ENCODE measurements around the gene GLIS1. TPM values are rescaled to one million over a fixed set of nuclear protein-coding genes. Genes with fewer than 3 reads are reported as not detected.

The GLIS1 gene
- total and polyA plus RNA-seq, 9 donors, result 0.04 to 0.42 (median 0.08) TPM; not detected in 3

DNA sequence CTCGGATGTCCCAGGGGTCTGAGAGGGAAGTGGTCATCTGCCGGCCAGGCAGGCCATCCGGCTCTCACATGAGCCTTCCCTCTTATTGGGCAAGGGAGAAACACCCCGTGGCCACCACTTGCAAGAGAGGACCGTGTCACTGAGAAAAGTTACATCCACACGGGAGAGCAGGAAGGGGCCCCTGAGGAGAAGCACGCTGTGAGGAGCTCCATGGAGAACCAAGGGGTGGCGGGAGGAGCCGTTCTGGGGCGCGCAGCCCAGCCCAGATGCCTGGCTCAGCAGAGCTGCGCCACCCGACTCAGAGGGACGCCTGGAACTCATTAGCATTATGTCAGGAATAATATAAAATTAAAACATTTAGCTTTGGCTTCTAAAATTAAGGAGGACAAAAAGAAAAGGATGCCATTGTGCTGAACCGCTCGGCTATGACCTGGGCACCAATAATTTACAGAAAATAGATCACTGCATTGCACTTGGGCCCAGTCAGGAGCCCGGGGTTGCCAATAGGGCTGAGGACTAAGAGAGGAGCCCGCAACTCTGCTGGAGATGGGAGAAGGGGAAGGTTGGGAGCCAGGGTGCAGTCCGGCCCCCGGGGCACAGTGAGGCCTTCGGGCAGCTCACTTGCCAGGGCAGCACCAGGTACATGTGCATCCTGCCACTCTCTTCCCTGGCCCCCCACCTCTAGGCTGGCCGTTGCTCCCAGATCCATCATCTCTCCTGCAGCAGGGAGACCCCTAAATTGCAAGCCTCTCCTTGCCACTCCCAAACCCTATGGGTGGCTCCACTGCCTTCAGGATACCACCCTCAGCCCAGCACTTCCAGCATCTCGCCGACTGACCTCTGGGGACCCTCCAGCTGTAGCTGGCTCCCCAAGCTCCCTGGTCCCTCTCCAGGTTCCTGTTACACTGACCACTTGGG is 194.9 kb downstream of the GLIS1 start:
- Histone ChIP-seq H3K27ac (ENCODE audit: low read length) (no peak overlapping the region), H3K4me1 (ENCODE audit: control insufficient read depth, insufficient read depth, low read length) (peaks cover 24% of the 10 kb centered on the region), H3K27me3 (ENCODE audit: control insufficient read depth, insufficient read depth, low read length) (peaks cover 7% of the 10 kb centered on the region), H3K9me3 (replicated peaks; ENCODE audit: control insufficient read depth, low read depth, low read length) (no peaks in the 10 kb centered on the region), H3K4me3 (ENCODE audit: low read length) (no peak overlapping the region), H3K36me3 (ENCODE audit: control insufficient read depth, insufficient read depth, low read length) (no peaks in the 10 kb centered on the region)
- DNase-seq, result no peak
- 70% methylated on average over 15 of the region's 24 CpGs for WGBS (ENCODE audit: insufficient coverage)

DNA sequence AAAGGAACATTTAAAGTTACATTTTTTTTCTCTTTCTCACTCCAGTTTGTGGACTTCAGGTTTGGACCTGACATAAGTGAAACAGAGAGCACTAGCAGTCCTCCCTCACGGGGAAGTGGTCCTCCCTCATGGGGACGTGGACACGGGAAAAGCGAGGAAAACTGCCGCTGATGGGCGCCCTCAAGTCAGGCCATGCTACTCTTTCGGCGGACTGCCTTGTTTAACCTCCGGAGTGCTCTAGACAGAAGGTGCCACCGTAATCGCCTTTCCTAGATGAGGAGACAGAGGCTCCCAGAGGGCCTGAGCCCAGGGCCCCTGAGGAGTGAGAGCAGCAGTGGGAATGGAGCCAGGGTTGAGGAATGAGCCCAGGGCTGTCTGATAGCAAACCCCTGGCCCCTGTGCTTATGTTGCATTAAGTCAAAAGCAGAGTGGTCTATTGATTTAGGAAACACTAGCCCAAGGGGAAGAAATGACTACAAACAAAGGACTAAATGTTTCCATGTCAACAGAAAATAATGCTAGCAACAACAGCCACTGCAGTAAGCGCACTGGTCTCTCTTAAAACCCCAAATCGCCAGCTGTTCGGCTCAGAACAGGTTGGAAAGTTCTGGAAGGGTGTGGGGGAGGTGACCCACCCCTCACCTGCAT is 195.7 kb downstream of the GLIS1 start:
- WGBS (ENCODE audit: insufficient coverage), result 80% methylated on average over 11 of the region's 14 CpGs
- H3K4me3 ChIP-seq (ENCODE audit: low read length), result no peak overlapping the region
- H3K27me3 ChIP-seq (ENCODE audit: control insufficient read depth, insufficient read depth, low read length), result peaks cover 11% of the 10 kb centered on the region
- H3K27ac ChIP-seq (ENCODE audit: low read length), result no peak overlapping the region
- peaks cover 24% of the 10 kb centered on the region for H3K4me1 ChIP-seq (ENCODE audit: control insufficient read depth, insufficient read depth, low read length)
- no peaks in the 10 kb centered on the region for H3K36me3 ChIP-seq (ENCODE audit: control insufficient read depth, insufficient read depth, low read length)
- DNase-seq, result no peak
- H3K9me3 ChIP-seq (replicated peaks; ENCODE audit: control insufficient read depth, low read depth, low read length), result no peaks in the 10 kb centered on the region

DNA sequence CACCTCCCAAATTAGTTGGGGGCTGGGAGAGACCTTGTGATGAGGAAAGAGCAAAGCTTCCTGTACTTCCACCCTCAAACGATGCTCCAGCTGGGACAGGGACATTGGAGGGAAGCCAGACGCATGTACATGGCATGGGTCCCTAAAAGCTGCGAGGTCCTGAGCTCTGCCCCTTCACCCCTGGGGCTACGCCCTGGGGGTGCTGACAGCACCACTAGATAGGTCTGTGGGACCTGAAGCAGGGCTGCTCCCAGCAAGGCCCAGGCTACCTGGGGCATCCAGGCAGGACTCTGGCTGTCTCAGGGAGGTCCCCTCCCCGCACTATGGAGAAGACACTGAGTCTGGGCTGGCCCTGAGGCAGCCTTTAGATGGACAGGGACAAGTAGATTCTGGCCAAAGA is 196.4 kb downstream of the GLIS1 start:
- WGBS (ENCODE audit: insufficient coverage), result 65% methylated on average over 3 of the region's 5 CpGs
- DNase-seq, result no peak
- peaks cover 12% of the 10 kb centered on the region for H3K27me3 ChIP-seq (ENCODE audit: control insufficient read depth, insufficient read depth, low read length)
- H3K4me3 ChIP-seq (ENCODE audit: low read length), result no peak overlapping the region
- peaks cover 24% of the 10 kb centered on the region for H3K4me1 ChIP-seq (ENCODE audit: control insufficient read depth, insufficient read depth, low read length)
- H3K27ac ChIP-seq (ENCODE audit: low read length), result no peak overlapping the region
- no peaks in the 10 kb centered on the region for H3K9me3 ChIP-seq (replicated peaks; ENCODE audit: control insufficient read depth, low read depth, low read length)
- no peaks in the 10 kb centered on the region for H3K36me3 ChIP-seq (ENCODE audit: control insufficient read depth, insufficient read depth, low read length)

DNA sequence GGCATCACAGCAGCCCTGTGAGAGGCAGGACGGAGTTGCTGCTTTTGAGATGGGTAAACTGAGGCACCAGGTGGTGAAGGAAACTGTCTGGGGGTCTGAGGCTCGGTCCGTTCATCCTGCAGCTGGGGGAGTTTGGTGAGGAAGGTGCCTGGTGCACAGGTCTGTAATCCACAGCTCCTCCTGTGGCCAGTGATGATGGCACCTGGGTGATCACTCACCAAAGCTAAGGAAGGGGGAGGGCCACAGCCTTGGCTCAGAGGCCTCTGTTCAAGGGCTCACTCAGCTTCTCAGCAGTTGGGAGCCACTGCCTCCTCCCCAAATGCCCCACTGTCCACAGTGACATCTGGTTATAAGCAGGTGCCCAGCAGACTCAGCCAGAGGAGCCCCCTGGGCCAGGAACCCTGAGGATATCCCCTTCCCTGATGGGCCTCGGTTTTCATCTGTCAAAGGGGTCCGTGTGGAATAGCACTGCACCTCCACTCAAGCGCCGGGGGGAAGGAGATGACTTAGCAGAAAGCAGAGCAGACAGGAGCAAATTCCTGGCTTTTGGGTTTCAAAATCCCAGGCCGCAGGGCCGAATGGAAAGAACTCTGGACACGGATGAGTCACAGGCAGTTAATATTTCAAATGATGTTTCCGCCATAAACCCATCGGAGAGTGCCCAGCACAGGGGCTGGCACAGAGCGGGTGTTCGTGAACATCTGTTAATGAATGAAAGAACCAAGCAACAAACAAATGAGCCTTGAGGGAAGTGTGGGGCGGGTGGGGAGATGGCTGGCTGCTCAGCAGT is 197.0 kb downstream of the GLIS1 start:
- no peaks in the 10 kb centered on the region for H3K9me3 ChIP-seq (replicated peaks; ENCODE audit: control insufficient read depth, low read depth, low read length)
- peak overlapping the region; percentile 6 for H3K27ac ChIP-seq (ENCODE audit: low read length)
- peak; percentile 83 for DNase-seq
- no peaks in the 10 kb centered on the region for H3K36me3 ChIP-seq (ENCODE audit: control insufficient read depth, insufficient read depth, low read length)
- H3K27me3 ChIP-seq (ENCODE audit: control insufficient read depth, insufficient read depth, low read length), result peaks cover 12% of the 10 kb centered on the region
- no peak overlapping the region for H3K4me3 ChIP-seq (ENCODE audit: low read length)
- H3K4me1 ChIP-seq (ENCODE audit: control insufficient read depth, insufficient read depth, low read length), result peaks cover 24% of the 10 kb centered on the region
- WGBS (ENCODE audit: insufficient coverage), result 41% methylated on average over 12 of the region's 15 CpGs

DNA sequence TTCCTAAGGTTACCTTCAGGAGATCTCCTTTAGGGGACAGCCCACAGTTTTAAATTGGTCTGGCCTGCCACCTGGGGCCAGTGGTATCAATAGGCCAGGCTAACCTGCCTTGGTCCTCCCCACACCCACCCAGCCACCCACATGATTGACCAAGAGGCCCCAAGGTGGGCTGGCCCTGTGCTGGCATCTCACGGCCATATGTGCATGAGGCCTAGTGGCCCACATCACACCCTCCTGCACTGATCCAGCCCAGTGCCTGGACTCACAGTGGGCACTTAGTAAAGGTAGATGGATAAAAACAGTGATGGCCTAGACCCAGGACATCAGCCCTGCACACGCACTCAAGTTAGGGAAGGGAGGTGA is 197.7 kb downstream of the GLIS1 start:
- no peak for DNase-seq
- no CpG with 5 or more reads among the region's 2 CpGs for WGBS (ENCODE audit: insufficient coverage)
- peaks cover 22% of the 10 kb centered on the region for H3K4me1 ChIP-seq (ENCODE audit: control insufficient read depth, insufficient read depth, low read length)
- H3K27me3 ChIP-seq (ENCODE audit: control insufficient read depth, insufficient read depth, low read length), result peaks cover 15% of the 10 kb centered on the region
- no peaks in the 10 kb centered on the region for H3K9me3 ChIP-seq (replicated peaks; ENCODE audit: control insufficient read depth, low read depth, low read length)
- H3K36me3 ChIP-seq (ENCODE audit: control insufficient read depth, insufficient read depth, low read length), result no peaks in the 10 kb centered on the region
- H3K4me3 ChIP-seq (ENCODE audit: low read length), result no peak overlapping the region
- no peak overlapping the region for H3K27ac ChIP-seq (ENCODE audit: low read length)

DNA sequence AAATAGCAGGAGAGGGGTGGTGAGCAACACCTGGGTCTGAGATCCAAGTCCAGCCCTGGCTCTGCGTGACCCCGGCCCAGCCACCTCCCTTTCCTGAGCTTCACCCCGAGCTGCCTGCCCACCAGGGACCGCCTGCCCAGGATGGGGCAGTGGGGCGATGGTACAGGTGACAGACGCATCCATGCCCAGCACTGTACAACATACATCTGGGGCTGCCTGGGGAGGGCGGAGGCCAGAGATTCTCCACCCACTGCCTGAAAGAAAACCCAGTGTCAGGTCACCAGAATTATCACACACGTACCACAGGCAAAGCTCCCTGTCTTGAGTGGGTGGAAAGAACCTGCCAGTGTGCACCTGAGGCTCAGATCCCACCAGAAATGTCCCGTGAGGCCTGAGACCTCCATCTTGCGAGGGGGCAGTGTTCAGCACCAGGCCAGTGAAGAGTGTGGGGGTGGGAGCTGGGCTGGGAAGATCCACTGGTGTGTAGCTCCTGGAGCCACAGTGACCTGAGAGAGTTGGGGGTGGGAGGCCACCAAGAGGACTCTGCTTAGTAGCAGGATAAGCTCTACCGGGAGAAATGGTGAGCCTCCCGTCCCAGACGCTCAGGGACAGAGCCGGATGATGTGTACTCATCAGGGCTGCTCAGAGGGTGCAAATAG is 198.2 kb downstream of the GLIS1 start:
- Histone ChIP-seq H3K27ac (ENCODE audit: low read length) (no peak overlapping the region), H3K36me3 (ENCODE audit: control insufficient read depth, insufficient read depth, low read length) (no peaks in the 10 kb centered on the region), H3K4me3 (ENCODE audit: low read length) (no peak overlapping the region), H3K4me1 (ENCODE audit: control insufficient read depth, insufficient read depth, low read length) (peaks cover 17% of the 10 kb centered on the region), H3K9me3 (replicated peaks; ENCODE audit: control insufficient read depth, low read depth, low read length) (no peaks in the 10 kb centered on the region), H3K27me3 (ENCODE audit: control insufficient read depth, insufficient read depth, low read length) (peaks cover 16% of the 10 kb centered on the region)
- DNase-seq, result no peak
- 91% methylated on average over 10 of the region's 14 CpGs for WGBS (ENCODE audit: insufficient coverage)

DNA sequence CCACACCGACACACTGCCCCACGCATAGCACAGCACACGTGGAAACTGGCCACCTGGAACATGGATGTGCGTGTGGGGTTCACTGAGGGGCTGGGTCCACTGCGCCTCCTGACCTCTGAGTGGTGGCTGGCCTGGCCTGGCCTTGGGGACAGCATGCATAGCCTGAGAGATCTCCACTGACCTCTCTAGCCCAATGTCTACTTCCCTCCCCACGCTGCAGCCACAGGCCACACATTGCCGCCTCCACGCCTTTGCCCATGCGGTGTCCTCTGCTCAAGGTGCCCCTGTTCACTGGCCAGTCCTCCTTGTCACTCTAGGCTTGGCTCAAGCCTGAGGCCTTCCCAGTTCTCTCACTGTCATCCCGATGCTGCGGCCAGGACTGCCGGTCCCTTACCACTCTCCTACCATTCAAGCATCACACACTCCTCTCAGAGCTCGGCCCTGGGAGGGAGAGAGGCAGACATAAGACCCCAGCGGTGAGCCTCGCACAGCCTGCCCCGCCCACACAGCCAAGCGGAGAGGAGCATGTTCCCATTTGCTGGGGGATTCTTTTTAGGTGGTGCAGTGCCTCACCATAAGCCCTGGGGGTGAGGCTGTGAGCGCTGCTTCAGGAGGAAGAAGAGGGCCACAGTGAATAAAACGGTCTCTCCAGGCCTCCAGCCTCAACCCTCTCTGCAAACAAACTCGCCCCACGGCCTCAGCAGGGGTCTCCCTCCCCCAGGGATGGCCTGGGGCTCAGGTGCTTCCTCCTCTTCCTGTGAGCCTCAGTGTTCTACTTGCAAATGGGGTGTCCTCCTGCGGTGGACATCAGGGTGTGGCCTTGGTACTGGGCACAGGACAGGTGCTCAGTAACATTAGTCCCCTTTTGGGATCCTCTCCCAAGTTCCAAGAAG is 199.0 kb downstream of the GLIS1 start:
- H3K36me3 ChIP-seq (ENCODE audit: control insufficient read depth, insufficient read depth, low read length), result no peaks in the 10 kb centered on the region
- DNase-seq, result no peak
- H3K4me3 ChIP-seq (ENCODE audit: low read length), result no peak overlapping the region
- H3K4me1 ChIP-seq (ENCODE audit: control insufficient read depth, insufficient read depth, low read length), result peaks cover 16% of the 10 kb centered on the region
- no peak overlapping the region for H3K27ac ChIP-seq (ENCODE audit: low read length)
- 89% methylated on average over 13 of the region's 22 CpGs for WGBS (ENCODE audit: insufficient coverage)
- no peaks in the 10 kb centered on the region for H3K9me3 ChIP-seq (replicated peaks; ENCODE audit: control insufficient read depth, low read depth, low read length)
- H3K27me3 ChIP-seq (ENCODE audit: control insufficient read depth, insufficient read depth, low read length), result peaks cover 18% of the 10 kb centered on the region

DNA sequence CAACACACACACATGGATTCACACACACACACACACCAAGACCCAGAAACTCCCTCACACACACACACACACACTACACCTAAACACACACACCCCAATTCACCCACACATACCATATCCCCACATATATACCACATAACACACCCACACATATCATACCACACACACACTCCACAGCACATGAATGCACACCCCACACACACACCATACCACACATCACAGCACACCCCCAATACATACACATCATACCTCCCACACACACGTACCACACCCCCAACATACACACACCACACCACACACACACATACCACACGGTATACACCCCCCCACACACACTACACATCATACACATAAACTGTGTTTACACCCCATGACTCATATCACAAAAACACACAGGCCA is 199.7 kb downstream of the GLIS1 start:
- Histone ChIP-seq H3K36me3 (ENCODE audit: control insufficient read depth, insufficient read depth, low read length) (no peaks in the 10 kb centered on the region), H3K27me3 (ENCODE audit: control insufficient read depth, insufficient read depth, low read length) (peaks cover 18% of the 10 kb centered on the region), H3K4me1 (ENCODE audit: control insufficient read depth, insufficient read depth, low read length) (peaks cover 16% of the 10 kb centered on the region), H3K27ac (ENCODE audit: low read length) (no peak overlapping the region), H3K9me3 (replicated peaks; ENCODE audit: control insufficient read depth, low read depth, low read length) (no peaks in the 10 kb centered on the region), H3K4me3 (ENCODE audit: low read length) (no peak overlapping the region)
- no peak for DNase-seq
- 79% methylated on average over 2 of the region's 2 CpGs for WGBS (ENCODE audit: insufficient coverage)

DNA sequence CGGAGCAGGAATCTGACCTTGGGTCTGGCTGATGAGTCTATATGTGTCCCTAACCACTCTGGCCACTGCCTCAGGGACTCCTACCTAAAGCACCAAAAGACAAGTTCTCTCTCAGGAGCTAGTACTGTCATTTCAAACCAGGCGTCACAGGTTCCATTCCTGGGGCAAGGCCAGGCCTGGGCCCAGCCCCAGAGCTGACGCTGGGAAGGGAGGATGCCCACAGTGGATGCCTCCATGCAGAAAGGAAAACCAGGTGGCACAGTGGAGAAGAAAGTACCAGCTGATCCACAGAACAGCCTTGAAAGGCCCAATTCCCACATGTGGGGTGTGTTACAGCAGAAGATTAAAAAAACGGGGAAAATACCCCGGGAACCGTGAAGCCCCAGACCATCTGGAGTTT is 202.4 kb downstream of the GLIS1 start:
- Histone ChIP-seq H3K4me1 (ENCODE audit: control insufficient read depth, insufficient read depth, low read length) (peaks cover 4% of the 10 kb centered on the region), H3K27me3 (ENCODE audit: control insufficient read depth, insufficient read depth, low read length) (peaks cover 13% of the 10 kb centered on the region), H3K27ac (ENCODE audit: low read length) (no peak overlapping the region), H3K36me3 (ENCODE audit: control insufficient read depth, insufficient read depth, low read length) (no peaks in the 10 kb centered on the region), H3K4me3 (ENCODE audit: low read length) (no peak overlapping the region), H3K9me3 (replicated peaks; ENCODE audit: control insufficient read depth, low read depth, low read length) (no peaks in the 10 kb centered on the region)
- no peak for DNase-seq
- 32% methylated on average over 5 of the region's 6 CpGs for WGBS (ENCODE audit: insufficient coverage)
